ENCODE measurements around the gene ABHD16B. TPM values are rescaled to one million over a fixed set of nuclear protein-coding genes. Genes with fewer than 3 reads are reported as not detected.
"Not testable (repeated sequence)": the region's sequence is repeated elsewhere in the genome, so short reads cannot be mapped to it uniquely, and the experiment has no call there.

Gene ABHD16B
- total RNA-seq, 1 donor from 2014 or later = not detected

DNA sequence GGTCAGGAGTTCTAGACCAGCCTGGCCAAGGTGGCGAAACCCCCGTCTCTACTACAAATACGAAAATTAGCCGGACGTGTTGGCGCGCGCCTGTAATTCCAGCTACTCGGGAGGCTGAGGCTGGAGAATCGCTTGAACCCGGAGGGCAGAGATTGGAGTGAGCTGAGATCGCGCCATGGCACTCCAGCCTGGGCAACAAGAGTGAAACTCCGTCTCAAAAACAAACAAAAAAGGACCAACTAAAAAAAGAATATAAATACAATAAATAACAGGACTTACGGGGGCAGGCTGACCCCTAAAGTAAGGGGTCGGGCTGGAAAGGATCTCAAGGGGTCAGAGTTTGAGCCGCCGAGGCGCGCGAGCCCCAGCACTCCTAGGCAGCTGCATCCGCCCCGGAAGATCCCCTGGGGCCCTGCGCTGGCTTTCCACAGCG, 3.3 kb downstream of the ABHD16B start:
- DNase-seq (ENCODE audit: low read depth) = no peak
- H3K4me3 ChIP-seq (ENCODE audit: low read depth, low read length) = peak overlapping the region; percentile 85
- H3K36me3 ChIP-seq (ENCODE audit: control insufficient read depth, insufficient read depth, low read length) = peaks cover 2% of the 10 kb centered on the region
- H3K27me3 ChIP-seq (ENCODE audit: control insufficient read depth, insufficient read depth, low read length) = no peaks in the 10 kb centered on the region
- TF ChIP-seq, protein P1, sequence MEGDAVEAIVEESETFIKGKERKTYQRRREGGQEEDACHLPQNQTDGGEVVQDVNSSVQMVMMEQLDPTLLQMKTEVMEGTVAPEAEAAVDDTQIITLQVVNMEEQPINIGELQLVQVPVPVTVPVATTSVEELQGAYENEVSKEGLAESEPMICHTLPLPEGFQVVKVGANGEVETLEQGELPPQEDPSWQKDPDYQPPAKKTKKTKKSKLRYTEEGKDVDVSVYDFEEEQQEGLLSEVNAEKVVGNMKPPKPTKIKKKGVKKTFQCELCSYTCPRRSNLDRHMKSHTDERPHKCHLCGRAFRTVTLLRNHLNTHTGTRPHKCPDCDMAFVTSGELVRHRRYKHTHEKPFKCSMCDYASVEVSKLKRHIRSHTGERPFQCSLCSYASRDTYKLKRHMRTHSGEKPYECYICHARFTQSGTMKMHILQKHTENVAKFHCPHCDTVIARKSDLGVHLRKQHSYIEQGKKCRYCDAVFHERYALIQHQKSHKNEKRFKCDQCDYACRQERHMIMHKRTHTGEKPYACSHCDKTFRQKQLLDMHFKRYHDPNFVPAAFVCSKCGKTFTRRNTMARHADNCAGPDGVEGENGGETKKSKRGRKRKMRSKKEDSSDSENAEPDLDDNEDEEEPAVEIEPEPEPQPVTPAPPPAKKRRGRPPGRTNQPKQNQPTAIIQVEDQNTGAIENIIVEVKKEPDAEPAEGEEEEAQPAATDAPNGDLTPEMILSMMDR (IDR thresholded peaks at IDR 0.05; ENCODE audit: insufficient read depth, low read length, poor library complexity, severe bottlenecking) = no peak

DNA sequence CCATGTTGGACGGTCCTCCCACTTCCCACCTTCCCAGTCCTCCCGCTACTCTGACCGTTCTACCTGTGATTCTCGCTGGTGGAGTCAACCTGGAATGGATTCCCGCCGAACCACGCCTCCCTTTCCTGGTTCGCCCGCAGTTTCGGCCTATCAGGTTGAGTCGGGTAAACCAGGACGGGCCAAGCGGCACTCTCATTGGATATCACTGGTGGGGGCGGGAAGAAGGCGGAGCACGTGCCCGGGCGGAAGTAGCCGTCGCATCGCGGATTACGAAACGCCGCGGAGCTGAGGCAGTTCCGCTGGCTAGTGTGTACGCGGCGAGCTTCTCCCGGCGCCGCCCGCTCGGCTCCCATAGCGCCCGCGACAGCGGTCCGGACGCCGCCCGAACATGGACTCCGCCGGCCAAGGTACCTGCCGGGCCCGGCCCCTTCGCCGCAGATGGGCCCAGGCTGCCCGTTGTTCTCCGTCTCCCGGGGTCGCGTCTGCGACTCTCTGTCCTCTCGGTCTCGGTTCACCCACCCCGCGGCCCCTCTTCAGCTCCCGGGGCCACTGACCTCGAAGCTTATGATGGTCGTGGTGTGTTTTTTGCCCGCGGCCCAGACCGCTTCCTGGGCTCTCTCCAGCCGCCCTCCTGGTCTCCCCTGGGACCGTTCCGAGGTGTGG, 3.8 kb downstream of the ABHD16B start, which contains the start of gene TPD52L2:
Gene TPD52L2, plus strand, starts transcription at position 293 of the 663 bp plus-strand sequence. Its CDS starts 96 bp downstream, at position 389.
- Histone ChIP-seq H3K4me3 (ENCODE audit: low read depth, low read length) (peak within 1 kb of the TSS; percentile 85), H3K27me3 (ENCODE audit: control insufficient read depth, insufficient read depth, low read length) (no peaks in the 10 kb centered on the region), H3K36me3 (ENCODE audit: control insufficient read depth, insufficient read depth, low read length) (peaks cover 2% of the 10 kb centered on the region)
- TF ChIP-seq, protein P1 (IDR thresholded peaks at IDR 0.05; ENCODE audit: insufficient read depth, low read length, poor library complexity, severe bottlenecking) = no peak
- peak; percentile 96 for DNase-seq (ENCODE audit: low read depth)

DNA sequence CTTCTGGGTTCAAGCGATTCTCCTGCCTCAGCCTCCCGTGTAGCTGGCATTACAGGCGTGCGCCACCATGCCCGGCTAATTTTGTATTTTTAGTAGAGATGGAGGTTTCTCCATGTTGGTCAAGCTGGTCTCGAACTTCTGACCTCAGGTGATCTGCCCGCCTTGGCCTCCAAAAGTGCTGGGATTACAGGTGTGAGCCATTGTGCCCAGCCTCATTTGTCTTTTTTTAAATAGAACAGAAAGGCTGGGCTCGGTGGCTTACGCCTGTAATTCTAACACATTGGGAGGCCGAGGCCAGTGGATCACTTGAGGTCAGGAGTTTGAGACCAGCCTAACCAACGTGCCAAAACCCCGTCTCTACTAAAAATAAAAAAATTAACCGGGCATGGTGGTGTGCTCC, 5.7 kb downstream of the ABHD16B start:
- H3K4me3 ChIP-seq (ENCODE audit: low read depth, low read length); H3K27me3 ChIP-seq (ENCODE audit: control insufficient read depth, insufficient read depth, low read length); H3K36me3 ChIP-seq (ENCODE audit: control insufficient read depth, insufficient read depth, low read length); DNase-seq (ENCODE audit: low read depth): not testable (repeated sequence)

DNA sequence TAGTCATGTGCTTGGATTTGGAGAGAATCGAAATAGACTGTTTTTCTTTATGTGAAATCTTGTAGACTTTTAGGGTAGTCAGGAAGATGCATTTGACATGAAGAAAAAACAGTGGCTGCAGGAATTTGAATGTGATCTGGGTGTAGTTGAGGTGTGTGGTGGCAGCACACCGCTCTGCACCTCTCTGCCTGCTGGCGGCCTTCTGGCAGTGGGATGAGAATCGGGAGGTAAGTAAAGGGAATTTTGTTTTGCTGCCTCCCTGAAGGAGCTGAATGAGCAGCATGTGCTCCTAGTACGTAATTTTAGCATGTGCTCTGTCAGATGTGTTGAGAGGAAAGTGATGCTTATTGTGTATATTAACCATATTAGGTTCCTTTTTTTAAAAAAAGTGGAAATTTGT, 7.0 kb downstream of the ABHD16B start:
- Histone ChIP-seq H3K36me3 (ENCODE audit: control insufficient read depth, insufficient read depth, low read length) (peaks cover 2% of the 10 kb centered on the region), H3K4me3 (ENCODE audit: low read depth, low read length) (no peak overlapping the region)
- TF ChIP-seq, protein P1 (IDR thresholded peaks at IDR 0.05; ENCODE audit: insufficient read depth, low read length, poor library complexity, severe bottlenecking) = no peak

DNA sequence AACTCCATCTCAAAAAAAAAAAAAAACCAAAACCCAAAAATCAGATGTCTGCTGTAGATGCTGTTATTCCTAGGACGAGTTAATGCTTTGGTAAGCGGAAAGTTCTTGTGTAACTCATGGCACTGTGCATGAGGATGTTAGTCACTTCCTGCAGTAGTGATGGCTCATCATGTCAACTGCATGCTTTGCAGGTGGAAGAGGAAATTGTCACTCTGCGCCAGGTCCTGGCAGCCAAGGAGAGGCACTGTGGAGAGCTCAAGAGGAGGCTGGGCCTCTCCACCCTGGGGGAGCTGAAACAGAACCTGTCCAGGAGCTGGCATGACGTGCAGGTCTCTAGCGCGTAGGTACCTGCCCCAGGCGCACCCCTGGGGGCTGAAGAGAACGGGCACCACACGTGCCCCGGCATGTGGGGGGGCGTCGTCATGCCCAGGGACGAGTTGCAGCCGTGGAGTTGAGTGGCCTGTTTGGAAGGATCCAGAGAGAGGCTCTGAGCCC, 12.2 kb downstream of the ABHD16B start:
- Histone ChIP-seq H3K36me3 (ENCODE audit: control insufficient read depth, insufficient read depth, low read length) (peaks cover 2% of the 10 kb centered on the region), H3K4me3 (ENCODE audit: low read depth, low read length) (no peak overlapping the region), H3K27me3 (ENCODE audit: control insufficient read depth, insufficient read depth, low read length) (no peaks in the 10 kb centered on the region)
- TF ChIP-seq, protein P1 (IDR thresholded peaks at IDR 0.05; ENCODE audit: insufficient read depth, low read length, poor library complexity, severe bottlenecking) = no peak
- DNase-seq (ENCODE audit: low read depth) = no peak

More for the DNA sequence above, 7.0 kb downstream of the ABHD16B start:
- H3K27me3 ChIP-seq (ENCODE audit: control insufficient read depth, insufficient read depth, low read length) = no peaks in the 10 kb centered on the region
- DNase-seq (ENCODE audit: low read depth) = no peak

DNA sequence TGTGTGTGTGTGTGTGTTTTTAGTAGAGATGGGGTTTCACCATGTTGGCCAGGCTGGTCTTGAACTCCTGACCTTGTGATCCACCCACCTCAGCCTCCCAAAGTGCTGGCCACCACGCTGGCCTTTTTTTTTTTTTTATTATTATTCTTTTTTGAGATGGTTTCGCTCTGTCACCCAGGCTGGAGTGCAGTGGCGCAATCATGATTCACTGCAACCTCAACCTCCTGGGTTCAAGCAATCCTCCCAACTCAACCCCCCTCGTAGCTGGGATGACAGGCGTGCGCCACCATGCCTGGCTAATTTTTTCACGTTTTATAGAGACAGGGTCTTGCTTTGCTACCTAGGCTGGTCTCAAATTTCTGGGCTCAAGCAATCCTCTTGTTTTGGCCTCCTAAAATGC, 12.9 kb downstream of the ABHD16B start:
- not testable (repeated sequence) for H3K36me3 ChIP-seq (ENCODE audit: control insufficient read depth, insufficient read depth, low read length); H3K27me3 ChIP-seq (ENCODE audit: control insufficient read depth, insufficient read depth, low read length); H3K4me3 ChIP-seq (ENCODE audit: low read depth, low read length); DNase-seq (ENCODE audit: low read depth)
